GM19193 (cell line): ENCODE results near the gene SLC7A8.

Experiments used
- POLR2A ChIP-seq: IDR thresholded peaks from 4 replicates; pipeline ENCODE4 v1.6.1; 2011; ENCODE audit not compliant: insufficient read depth, insufficient read length; ENCODE audit errors: extremely low read depth

SLC7A8 gene

GRCh38 chr14:23128969-23129758 lies 54.3 kb downstream of the SLC7A8 start:
- no peak for TF ChIP-seq POLR2A

GRCh38 chr14:23127861-23128260 lies 55.6 kb downstream of the SLC7A8 start:
- no peak for TF ChIP-seq POLR2A

GRCh38 chr14:23126548-23127278 lies 56.7 kb downstream of the SLC7A8 start:
- no peak for TF ChIP-seq POLR2A

- no peak for TF ChIP-seq POLR2A
Observed at GRCh38 chr14:23125933-23126524, 57.4 kb downstream of the SLC7A8 start.

GRCh38 chr14:23125011-23125410 lies 58.4 kb downstream of the SLC7A8 start:
- TF ChIP-seq POLR2A: no peak

- no peak for TF ChIP-seq POLR2A
Observed at GRCh38 chr14:23124337-23124954, 59.0 kb downstream of the SLC7A8 start.

GRCh38 chr14:23123419-23123818 lies 60.0 kb downstream of the SLC7A8 start:
- no peak for TF ChIP-seq POLR2A

GRCh38 chr14:23122086-23122485 lies 61.4 kb downstream of the SLC7A8 start:
- TF ChIP-seq POLR2A: no peak

GRCh38 chr14:23121361-23121771 lies 62.1 kb downstream of the SLC7A8 start:
- no peak for TF ChIP-seq POLR2A

GRCh38 chr14:23120541-23121251 lies 62.8 kb downstream of the SLC7A8 start:
- no peak for TF ChIP-seq POLR2A

- TF ChIP-seq POLR2A: no peak
Observed at GRCh38 chr14:23119363-23120327, 63.8 kb downstream of the SLC7A8 start.

- TF ChIP-seq POLR2A: no peak
Observed at GRCh38 chr14:23118506-23119362, 64.7 kb downstream of the SLC7A8 start, which contains the start of gene CEBPE. TSS of gene CEBPE (minus strand) at chr14:23119255. CDS start at chr14:23119091, 164 bp downstream.
